Neural progenitor cell (in vitro differentiated cells): ENCODE results near the gene KLHDC4. TPM values are rescaled to one million over a fixed set of nuclear protein-coding genes. Genes with fewer than 3 reads are reported as not detected.

Experiments used
- DNase-seq: peaks from one replicate; pipeline ENCODE4 v3.0.0-alpha.2; 2016; ENCODE audit warnings: low spot score
- H2AFZ ChIP-seq: fragments of 200-600 bp; sonication (generic); replicated peaks from 2 replicates; pipeline ENCODE4 v1.6.1; 2016; ENCODE audit warnings: antibody characterized with exemption
- H3F3A ChIP-seq: fragments of 200-600 bp; sonication (generic); 2 replicates; pipeline ENCODE4 v1.6.1; 2016; ENCODE audit warnings: antibody characterized with exemption, low read depth
- H3K27ac ChIP-seq: fragments of 200-600 bp; sonication (generic); 2 replicates; pipeline ENCODE4 v1.5.1; 2016; ENCODE audit warnings: mild to moderate bottlenecking
- H3K27me3 ChIP-seq: fragments of 200-600 bp; sonication (generic); 2 replicates; pipeline ENCODE4 v1.6.1; 2016; ENCODE audit warnings: mild to moderate bottlenecking, moderate library complexity
- H3K36me3 ChIP-seq: fragments of 200-600 bp; sonication (generic); 2 replicates; pipeline ENCODE4 v1.5.1; 2016
- H3K4me1 ChIP-seq: fragments of 200-600 bp; sonication (generic); 2 replicates; pipeline ENCODE4 v1.6.1; 2016; ENCODE audit warnings: mixed run types
- H3K4me2 ChIP-seq: fragments of 200-600 bp; sonication (generic); 2 replicates; pipeline ENCODE4 v1.6.1; 2016
- H3K4me3 ChIP-seq: fragments of 200-600 bp; sonication (generic); 2 replicates; pipeline ENCODE4 v1.5.1; 2016
- H3K79me2 ChIP-seq: fragments of 200-600 bp; sonication (generic); 2 replicates; pipeline ENCODE4 v1.6.1; 2016; ENCODE audit warnings: low read depth
- H3K9ac ChIP-seq: fragments of 200-600 bp; sonication (generic); 2 replicates; pipeline ENCODE4 v1.6.1; 2016
- H3K9me3 ChIP-seq: fragments of 200-600 bp; sonication (generic); 2 replicates; pipeline ENCODE4 v1.5.1; 2016; ENCODE audit warnings: low read depth
- H4K20me1 ChIP-seq: fragments of 200-600 bp; sonication (generic); 2 replicates; pipeline ENCODE4 v1.6.1; 2016; ENCODE audit warnings: low read depth
- H3K27ac Mint-ChIP-seq: 3 replicates; pipeline ENCODE4 v1.8.0; 2021; ENCODE audit warnings: mixed read lengths
- H3K27me3 Mint-ChIP-seq: 2 replicates; pipeline ENCODE4 v1.8.0; 2022; ENCODE audit warnings: low read depth, mild to moderate bottlenecking, inconsistent platforms, moderate library complexity, mixed read lengths; ENCODE audit not compliant: insufficient read depth
- H3K36me3 Mint-ChIP-seq: 3 replicates; pipeline ENCODE4 v1.8.0; 2021; ENCODE audit warnings: mixed read lengths
- H3K4me1 Mint-ChIP-seq: 3 replicates; pipeline ENCODE4 v1.8.0; 2021; ENCODE audit warnings: mixed read lengths
- H3K4me3 Mint-ChIP-seq: 3 replicates; pipeline ENCODE4 v1.8.0; 2021; ENCODE audit warnings: mild to moderate bottlenecking, moderate library complexity, mixed read lengths
- H3K9me3 Mint-ChIP-seq: 3 replicates; pipeline ENCODE4 v1.8.0; 2020; ENCODE audit warnings: mixed read lengths
- CTCF ChIP-seq: fragments of 200-600 bp; sonication (generic); IDR thresholded peaks from 2 replicates; pipeline ENCODE4 v1.5.1; 2017; ENCODE audit warnings: antibody characterized with exemption, mild to moderate bottlenecking
- EZH2 ChIP-seq: fragments of 200-600 bp; sonication (generic); IDR thresholded peaks from 2 replicates; pipeline ENCODE4 v1.6.1; 2017; ENCODE audit warnings: antibody characterized with exemption, mild to moderate bottlenecking, moderate library complexity
- EZH2phosphoT487 ChIP-seq: fragments of 200-600 bp; sonication (generic); IDR thresholded peaks from 2 replicates; pipeline ENCODE4 v1.6.1; 2017; ENCODE audit warnings: antibody characterized with exemption
- total RNA-seq: library from RNA; depleted of rRNA; stranded (reverse); fragments of >200 nt; gene quantifications from 2 replicates; pipeline ENCODE4 v1.2.3, GENCODE V29; 2015; ENCODE audit warnings: low replicate concordance

KLHDC4 gene
- total RNA-seq, 1 donor from 2014 or later = 19.2 TPM

- peaks cover 5% of the 10 kb centered on the region for H3K36me3 Mint-ChIP-seq
- no peak for DNase-seq
- Histone ChIP-seq H4K20me1 (peaks cover 7% of the 10 kb centered on the region), H3K36me3 (no peaks in the 10 kb centered on the region), H3K9ac (no peak overlapping the region), H3F3A (no peaks in the 10 kb centered on the region), H3K27me3 (no peaks in the 10 kb centered on the region), H3K4me3 (no peak overlapping the region), H3K9me3 (no peaks in the 10 kb centered on the region), H2AFZ (no peak overlapping the region), H3K4me2 (no peak overlapping the region), H3K27ac (no peak overlapping the region), H3K79me2 (no peaks in the 10 kb centered on the region), H3K4me1 (no peaks in the 10 kb centered on the region)
- H3K27me3 Mint-ChIP-seq = peaks cover 10% of the 10 kb centered on the region
- H3K4me1 Mint-ChIP-seq = no peaks in the 10 kb centered on the region
- no peaks in the 10 kb centered on the region for H3K9me3 Mint-ChIP-seq
- TF ChIP-seq EZH2 (no peak), CTCF (no peak), EZH2phosphoT487 (no peak)
- no peak overlapping the region for H3K27ac Mint-ChIP-seq
- no peak overlapping the region for H3K4me3 Mint-ChIP-seq
These were observed 73.0 kb downstream of the KLHDC4 start for GRCh38 chr16:87692756-87693155.

GRCh38 chr16:87692176-87692575, 73.6 kb downstream of the KLHDC4 start:
- Mint-ChIP-seq H3K27ac (no peak overlapping the region), H3K36me3 (peaks cover 2% of the 10 kb centered on the region), H3K9me3 (no peaks in the 10 kb centered on the region), H3K27me3 (peaks cover 10% of the 10 kb centered on the region), H3K4me1 (no peaks in the 10 kb centered on the region), H3K4me3 (no peak overlapping the region)
- H2AFZ ChIP-seq = no peak overlapping the region
- DNase-seq = no peak
- H3K4me2 ChIP-seq = no peak overlapping the region
- no peak overlapping the region for H3K27ac ChIP-seq
- no peaks in the 10 kb centered on the region for H3K79me2 ChIP-seq
- no peaks in the 10 kb centered on the region for H3K36me3 ChIP-seq
- H3K4me3 ChIP-seq = no peak overlapping the region
- peaks cover 7% of the 10 kb centered on the region for H4K20me1 ChIP-seq
- no peaks in the 10 kb centered on the region for H3K4me1 ChIP-seq
- no peak overlapping the region for H3K9ac ChIP-seq
- no peaks in the 10 kb centered on the region for H3F3A ChIP-seq
- no peaks in the 10 kb centered on the region for H3K9me3 ChIP-seq
- TF ChIP-seq CTCF = no peak
- TF ChIP-seq EZH2phosphoT487 = no peak
- TF ChIP-seq EZH2 = no peak
- no peaks in the 10 kb centered on the region for H3K27me3 ChIP-seq

GRCh38 chr16:87691686-87692079, 74.1 kb downstream of the KLHDC4 start:
- Histone ChIP-seq H3K27ac (no peak overlapping the region), H3K36me3 (no peaks in the 10 kb centered on the region), H3K9me3 (no peaks in the 10 kb centered on the region), H4K20me1 (peaks cover 7% of the 10 kb centered on the region), H3K4me2 (no peak overlapping the region), H2AFZ (no peak overlapping the region), H3K27me3 (no peaks in the 10 kb centered on the region), H3K4me1 (no peaks in the 10 kb centered on the region), H3K79me2 (no peaks in the 10 kb centered on the region), H3F3A (no peaks in the 10 kb centered on the region), H3K9ac (no peak overlapping the region), H3K4me3 (no peak overlapping the region)
- TF ChIP-seq CTCF (no peak), EZH2 (no peak)
- peaks cover 2% of the 10 kb centered on the region for H3K36me3 Mint-ChIP-seq
- peaks cover 10% of the 10 kb centered on the region for H3K27me3 Mint-ChIP-seq
- no peaks in the 10 kb centered on the region for H3K4me1 Mint-ChIP-seq
- H3K4me3 Mint-ChIP-seq = no peak overlapping the region
- DNase-seq = no peak
- H3K9me3 Mint-ChIP-seq = no peaks in the 10 kb centered on the region
- no peak overlapping the region for H3K27ac Mint-ChIP-seq
